ENCODE data around the gene MATK.

MATK gene

DNA sequence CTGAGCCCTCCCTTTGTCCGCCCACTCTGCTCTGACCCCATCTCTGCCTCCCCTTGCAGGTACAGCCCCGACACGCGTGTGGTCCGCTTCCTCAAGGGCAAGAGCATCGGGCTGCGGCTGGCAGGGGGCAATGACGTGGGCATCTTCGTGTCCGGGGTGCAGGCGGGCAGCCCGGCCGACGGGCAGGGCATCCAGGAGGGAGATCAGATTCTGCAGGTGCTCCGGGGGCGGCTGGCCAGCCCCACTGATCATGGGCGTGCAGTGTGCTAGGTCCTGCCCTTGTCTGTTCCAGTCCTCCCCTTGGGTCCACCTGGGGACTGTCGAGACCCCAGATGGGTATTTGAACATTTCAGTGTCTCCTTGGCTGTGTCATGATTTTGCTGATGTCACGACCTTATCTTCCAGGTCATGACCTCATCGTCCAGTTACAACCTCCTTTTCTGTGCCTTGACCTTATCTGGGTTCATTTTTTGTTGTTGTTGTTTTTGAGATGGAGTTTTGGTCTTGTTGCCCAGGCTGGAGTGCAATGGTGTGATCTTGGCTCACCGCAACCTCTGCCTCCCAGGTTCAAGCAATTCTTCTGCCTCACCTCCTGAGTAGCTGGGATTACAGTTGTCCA lies 50.0 kb downstream of the MATK start:
- Histone ChIP-seq H3K27me3 (ENCODE audit: control insufficient read depth, insufficient read depth, low read length, poor library complexity, severe bottlenecking) (no peaks in the 10 kb centered on the region), H3K36me3 (ENCODE audit: control insufficient read depth, insufficient read depth, low read length) (no peaks in the 10 kb centered on the region), H3K27ac (ENCODE audit: insufficient read depth, low read depth, low read length, poor library complexity, severe bottlenecking) (no peak overlapping the region), H3K4me1 (ENCODE audit: control insufficient read depth, insufficient read depth, low read length) (no peaks in the 10 kb centered on the region), H3K9me3 (ENCODE audit: control insufficient read depth, low read length) (no peaks in the 10 kb centered on the region), H3K4me3 (ENCODE audit: insufficient read depth, low read depth, low read length) (no peak overlapping the region)
- 91 to 93% methylated on average over 21 of the region's 21 CpGs for WGBS, 2 experiments

DNA sequence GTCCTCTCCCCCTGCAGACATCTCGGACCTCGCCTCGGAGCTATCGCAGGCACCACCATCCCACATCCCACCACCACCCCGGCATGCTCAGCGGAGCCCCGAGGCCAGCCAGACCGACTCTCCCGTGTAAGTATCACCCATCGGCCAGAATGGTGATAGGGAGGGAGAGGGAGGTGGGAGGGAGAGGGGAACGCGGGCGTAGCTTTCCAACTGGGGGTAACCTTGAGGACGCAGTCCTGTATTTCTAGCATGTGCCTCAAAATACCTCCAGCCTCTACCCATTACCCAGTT lies 51.9 kb downstream of the MATK start:
- no peaks in the 10 kb centered on the region for H3K4me1 ChIP-seq (ENCODE audit: control insufficient read depth, insufficient read depth, low read length)
- no peaks in the 10 kb centered on the region for H3K9me3 ChIP-seq (ENCODE audit: control insufficient read depth, low read length)
- H3K4me3 ChIP-seq (ENCODE audit: insufficient read depth, low read depth, low read length) = no peak overlapping the region
- WGBS, 2 experiments = 96% methylated on average over 14 of the region's 14 CpGs
- H3K36me3 ChIP-seq (ENCODE audit: control insufficient read depth, insufficient read depth, low read length) = no peaks in the 10 kb centered on the region
- no peak overlapping the region for H3K27ac ChIP-seq (ENCODE audit: insufficient read depth, low read depth, low read length, poor library complexity, severe bottlenecking)
- no peaks in the 10 kb centered on the region for H3K27me3 ChIP-seq (ENCODE audit: control insufficient read depth, insufficient read depth, low read length, poor library complexity, severe bottlenecking)

DNA sequence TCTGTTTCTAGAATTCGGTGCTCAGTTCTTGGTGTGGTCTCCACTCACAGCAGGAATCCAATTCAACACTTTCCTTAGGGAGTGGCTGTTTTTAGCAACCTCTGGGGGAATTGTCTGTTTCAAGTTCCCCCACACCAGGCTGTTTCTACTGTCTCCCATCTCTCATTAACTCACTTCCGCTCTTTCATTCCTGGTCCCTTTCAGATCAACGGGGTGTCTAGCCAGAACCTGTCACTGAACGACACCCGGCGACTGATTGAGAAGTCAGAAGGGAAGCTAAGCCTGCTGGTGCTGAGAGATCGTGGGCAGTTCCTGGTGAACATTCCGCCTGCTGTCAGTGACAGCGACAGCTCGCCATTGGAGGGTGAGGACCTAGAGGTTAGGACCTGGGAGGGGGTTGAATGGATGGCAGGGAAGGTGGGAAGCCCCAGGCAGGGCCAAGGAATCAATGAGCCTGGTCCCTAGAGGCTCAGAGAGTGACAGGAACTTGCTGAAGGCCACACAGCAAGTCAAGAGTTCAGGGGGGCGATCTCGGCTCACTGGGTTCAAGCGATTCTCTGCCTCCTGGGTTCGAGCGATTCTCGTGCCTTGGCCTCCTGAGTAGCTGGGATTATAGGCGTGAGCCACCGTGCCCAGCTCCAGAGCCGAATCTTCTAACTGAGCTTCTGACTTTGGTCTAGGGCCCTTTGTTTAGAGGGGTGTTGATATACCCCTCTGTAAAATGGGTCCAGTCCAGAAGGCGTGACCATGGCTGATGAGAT lies 52.5 kb downstream of the MATK start:
- H3K9me3 ChIP-seq (ENCODE audit: control insufficient read depth, low read length) = no peaks in the 10 kb centered on the region
- no peaks in the 10 kb centered on the region for H3K4me1 ChIP-seq (ENCODE audit: control insufficient read depth, insufficient read depth, low read length)
- H3K27me3 ChIP-seq (ENCODE audit: control insufficient read depth, insufficient read depth, low read length, poor library complexity, severe bottlenecking) = no peaks in the 10 kb centered on the region
- no peaks in the 10 kb centered on the region for H3K36me3 ChIP-seq (ENCODE audit: control insufficient read depth, insufficient read depth, low read length)
- 88 to 89% methylated on average over 20 of the region's 20 CpGs for WGBS, 2 experiments
- H3K4me3 ChIP-seq (ENCODE audit: insufficient read depth, low read depth, low read length) = no peak overlapping the region
- no peak overlapping the region for H3K27ac ChIP-seq (ENCODE audit: insufficient read depth, low read depth, low read length, poor library complexity, severe bottlenecking)

DNA sequence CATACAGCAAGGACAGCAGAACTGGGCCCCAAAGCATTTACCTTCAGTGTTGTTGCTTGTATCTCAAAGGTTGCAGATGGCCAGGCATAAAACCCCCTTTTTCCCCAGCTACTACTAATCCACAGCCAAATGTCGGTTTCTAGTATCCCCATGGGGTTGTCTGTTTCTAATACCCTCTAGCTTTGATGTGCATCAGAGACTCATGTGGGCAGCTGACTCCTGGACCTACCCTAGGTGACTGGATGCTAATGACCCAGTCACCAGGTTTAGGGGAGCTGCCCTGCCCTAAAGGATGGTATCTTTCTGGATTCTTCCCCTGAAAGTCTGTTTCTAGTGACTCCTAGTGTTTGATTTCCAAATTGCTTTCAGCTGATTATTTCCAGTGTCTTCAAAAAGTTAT lies 54.1 kb downstream of the MATK start:
- no peaks in the 10 kb centered on the region for H3K27me3 ChIP-seq (ENCODE audit: control insufficient read depth, insufficient read depth, low read length, poor library complexity, severe bottlenecking)
- 87 to 94% methylated on average over 1 of the region's 1 CpG for WGBS, 2 experiments
- H3K4me3 ChIP-seq (ENCODE audit: insufficient read depth, low read depth, low read length) = no peak overlapping the region
- H3K4me1 ChIP-seq (ENCODE audit: control insufficient read depth, insufficient read depth, low read length) = no peaks in the 10 kb centered on the region
- no peaks in the 10 kb centered on the region for H3K9me3 ChIP-seq (ENCODE audit: control insufficient read depth, low read length)
- no peaks in the 10 kb centered on the region for H3K36me3 ChIP-seq (ENCODE audit: control insufficient read depth, insufficient read depth, low read length)
- no peak overlapping the region for H3K27ac ChIP-seq (ENCODE audit: insufficient read depth, low read depth, low read length, poor library complexity, severe bottlenecking)

DNA sequence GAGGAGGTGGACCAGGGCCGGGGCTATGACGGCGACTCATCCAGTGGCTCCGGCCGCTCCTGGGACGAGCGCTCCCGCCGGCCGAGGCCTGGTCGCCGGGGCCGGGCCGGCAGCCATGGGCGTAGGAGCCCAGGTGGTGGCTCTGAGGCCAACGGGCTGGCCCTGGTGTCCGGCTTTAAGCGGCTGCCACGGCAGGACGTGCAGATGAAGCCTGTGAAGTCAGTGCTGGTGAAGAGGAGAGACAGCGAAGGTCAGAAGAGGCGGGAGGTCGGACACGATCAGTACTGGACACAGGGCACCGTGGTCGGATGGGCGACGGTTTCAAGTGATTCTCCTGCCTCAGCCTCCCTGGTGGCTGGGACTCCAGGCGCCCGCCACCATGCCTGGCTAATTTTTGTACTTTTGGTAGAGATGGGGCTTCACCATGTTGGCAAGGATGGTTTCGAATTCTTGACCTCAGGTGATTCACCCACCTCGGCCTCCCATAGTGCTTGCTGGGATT lies 55.7 kb downstream of the MATK start:
- Histone ChIP-seq H3K9me3 (ENCODE audit: control insufficient read depth, low read length) (no peaks in the 10 kb centered on the region), H3K27ac (ENCODE audit: insufficient read depth, low read depth, low read length, poor library complexity, severe bottlenecking) (no peak overlapping the region), H3K4me3 (ENCODE audit: insufficient read depth, low read depth, low read length) (no peak overlapping the region), H3K36me3 (ENCODE audit: control insufficient read depth, insufficient read depth, low read length) (no peaks in the 10 kb centered on the region), H3K27me3 (ENCODE audit: control insufficient read depth, insufficient read depth, low read length, poor library complexity, severe bottlenecking) (no peaks in the 10 kb centered on the region), H3K4me1 (ENCODE audit: control insufficient read depth, insufficient read depth, low read length) (no peaks in the 10 kb centered on the region)
- 92 to 93% methylated on average over 32 of the region's 32 CpGs for WGBS, 2 experiments

All from ectodermal cell (in vitro differentiated cells).